Stimulated activated memory B cell treated with anti-CD40 and anti-IgM and Interleukin-4, amounts not matched to agents 10 μg/mL and 1 μg/mL and 100 μg/mL, for 72 hours (primary cell): ENCODE results near the gene PLIN4.

Experiments used
- ATAC-seq: fragments of 150-1000 bp; cut with Tn5 transposase; 2 replicates; pipeline ENCODE4 v1.10.0; 2021
- H3K27ac Mint-ChIP-seq: one replicate; pipeline ENCODE4 v1.8.0; 2022; ENCODE audit warnings: mild to moderate bottlenecking, mixed read lengths
- H3K27me3 Mint-ChIP-seq: one replicate; pipeline ENCODE4 v1.8.0; 2022; ENCODE audit warnings: mixed read lengths
- H3K36me3 Mint-ChIP-seq: one replicate; pipeline ENCODE4 v1.8.0; 2022; ENCODE audit warnings: mixed read lengths
- H3K4me1 Mint-ChIP-seq: one replicate; pipeline ENCODE4 v1.8.0; 2022; ENCODE audit warnings: mixed read lengths
- H3K4me3 Mint-ChIP-seq: one replicate; pipeline ENCODE4 v1.8.0; 2022; ENCODE audit warnings: mild to moderate bottlenecking, moderate library complexity, mixed read lengths
- H3K9me3 Mint-ChIP-seq: one replicate; pipeline ENCODE4 v1.8.0; 2022; ENCODE audit warnings: mixed read lengths

PLIN4 gene

DNA sequence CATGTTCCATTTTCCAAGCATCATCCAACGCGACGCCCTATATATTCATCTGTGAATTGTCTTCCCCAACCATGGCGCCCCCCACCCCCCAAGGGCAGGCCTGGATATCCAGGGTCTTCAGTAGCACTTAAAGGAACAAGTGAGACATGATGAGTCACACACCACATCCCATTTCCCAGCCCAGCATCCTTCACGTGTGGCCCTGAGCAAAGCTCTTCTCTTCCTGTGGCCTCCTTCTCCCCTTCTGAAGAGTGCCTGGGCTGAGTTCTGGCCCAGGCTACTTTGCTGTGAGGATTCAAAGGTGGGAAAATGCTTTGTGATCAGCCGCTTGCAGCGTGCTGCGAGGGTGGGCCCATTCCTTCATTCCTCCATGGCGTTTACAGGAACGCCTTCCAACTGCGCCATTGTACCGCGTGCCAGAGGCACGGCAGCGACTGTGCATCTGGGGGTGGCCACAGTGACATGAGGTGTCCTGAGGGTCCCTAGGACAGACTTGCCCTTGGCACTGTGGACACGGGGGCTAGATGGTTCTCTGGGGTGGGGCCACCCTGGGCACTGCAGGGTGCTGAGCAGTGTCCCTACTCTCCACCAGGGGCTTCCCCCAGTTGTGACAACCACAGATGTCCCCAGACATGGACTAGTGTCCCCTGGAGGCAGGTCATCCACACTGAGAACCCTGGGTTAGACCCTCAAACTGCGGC is 11.7 kb downstream of the PLIN4 start:
- no peaks in the 10 kb centered on the region for H3K27me3 Mint-ChIP-seq
- H3K4me3 Mint-ChIP-seq = no peak overlapping the region
- no peaks in the 10 kb centered on the region for H3K4me1 Mint-ChIP-seq
- H3K9me3 Mint-ChIP-seq = peaks cover 2% of the 10 kb centered on the region
- peaks cover 26% of the 10 kb centered on the region for H3K36me3 Mint-ChIP-seq
- no peak overlapping the region for H3K27ac Mint-ChIP-seq
- ATAC-seq = no peak

DNA sequence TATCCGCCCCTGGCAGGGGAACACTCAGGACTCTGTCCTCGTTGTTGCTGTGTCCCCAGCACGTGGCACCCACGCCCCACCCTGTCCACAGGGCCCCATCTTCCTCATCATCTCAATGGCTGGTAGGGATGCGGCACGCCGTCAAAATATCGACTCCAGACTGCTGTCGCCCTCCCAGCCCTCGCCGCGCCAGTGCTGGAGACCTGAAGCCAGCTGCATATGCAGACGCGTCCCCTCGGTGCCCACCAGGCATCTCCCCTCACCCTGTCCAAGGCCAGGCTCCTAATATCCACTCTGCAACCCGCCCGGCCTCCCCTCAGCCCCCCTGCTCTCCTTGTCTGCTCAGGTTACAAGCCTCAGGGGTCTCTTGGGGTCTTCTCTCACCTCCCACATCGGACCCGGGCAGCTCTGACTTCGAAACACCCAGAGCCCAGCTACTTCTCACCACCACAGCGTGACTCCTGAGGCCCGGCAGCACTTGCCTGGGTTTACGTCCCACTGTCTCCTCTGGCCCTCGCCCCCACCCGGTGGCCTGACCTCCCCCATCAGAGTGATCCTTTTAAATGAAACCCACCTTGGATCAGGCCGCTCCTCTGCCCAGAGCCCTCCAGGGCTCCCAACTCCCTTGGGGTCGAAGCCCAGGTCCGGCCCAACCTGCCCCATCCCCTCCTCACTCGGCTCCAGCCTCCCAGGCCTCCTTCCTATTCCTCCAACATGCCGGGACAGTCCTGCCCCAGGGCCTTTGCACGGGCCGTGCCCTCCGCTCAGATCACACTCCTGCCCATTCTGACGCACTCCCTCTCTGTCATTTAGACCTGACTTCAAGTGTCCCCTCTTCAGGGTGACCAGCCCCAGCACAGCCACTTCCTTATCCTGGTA is 12.5 kb downstream of the PLIN4 start:
- H3K27ac Mint-ChIP-seq = no peak overlapping the region
- H3K27me3 Mint-ChIP-seq = no peaks in the 10 kb centered on the region
- H3K4me3 Mint-ChIP-seq = no peak overlapping the region
- peaks cover 28% of the 10 kb centered on the region for H3K36me3 Mint-ChIP-seq
- peaks cover 2% of the 10 kb centered on the region for H3K9me3 Mint-ChIP-seq
- no peak for ATAC-seq
- H3K4me1 Mint-ChIP-seq = no peaks in the 10 kb centered on the region

DNA sequence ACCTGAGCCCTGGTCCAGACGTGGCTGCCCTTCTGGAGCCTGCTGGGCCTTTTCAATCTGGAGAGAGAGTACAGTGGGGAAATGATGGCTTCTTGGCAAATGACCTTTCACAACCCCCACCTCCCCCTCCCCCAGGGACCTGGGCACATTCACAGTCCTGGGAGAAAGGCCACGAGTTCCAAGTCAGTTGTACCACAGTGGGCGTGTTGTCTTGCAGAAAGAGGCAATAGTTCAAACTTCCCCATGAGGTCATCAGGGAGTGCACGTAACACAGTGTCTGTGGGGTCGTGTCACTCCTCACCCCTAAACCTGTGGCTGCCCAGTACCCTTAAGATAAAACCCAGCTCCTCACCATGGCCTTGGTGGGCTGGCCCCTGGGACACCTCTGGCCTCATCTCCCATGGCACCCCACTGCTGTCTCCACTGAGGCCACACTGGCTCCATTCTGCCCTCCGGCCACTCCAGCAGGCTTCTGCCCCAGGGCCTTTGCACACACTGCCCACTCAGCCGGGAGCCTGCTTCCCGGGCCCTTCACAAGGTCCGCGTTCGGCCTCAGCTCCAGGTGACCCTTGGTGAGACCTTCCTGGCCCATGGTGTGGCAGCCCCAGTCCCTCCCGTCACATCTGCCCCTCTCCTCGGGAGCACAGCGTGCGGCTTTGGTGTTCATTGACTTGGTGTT is 13.3 kb downstream of the PLIN4 start:
- no peaks in the 10 kb centered on the region for H3K27me3 Mint-ChIP-seq
- H3K9me3 Mint-ChIP-seq = peaks cover 2% of the 10 kb centered on the region
- H3K36me3 Mint-ChIP-seq = peaks cover 36% of the 10 kb centered on the region
- no peak overlapping the region for H3K27ac Mint-ChIP-seq
- H3K4me3 Mint-ChIP-seq = no peak overlapping the region
- no peaks in the 10 kb centered on the region for H3K4me1 Mint-ChIP-seq
- no peak for ATAC-seq

DNA sequence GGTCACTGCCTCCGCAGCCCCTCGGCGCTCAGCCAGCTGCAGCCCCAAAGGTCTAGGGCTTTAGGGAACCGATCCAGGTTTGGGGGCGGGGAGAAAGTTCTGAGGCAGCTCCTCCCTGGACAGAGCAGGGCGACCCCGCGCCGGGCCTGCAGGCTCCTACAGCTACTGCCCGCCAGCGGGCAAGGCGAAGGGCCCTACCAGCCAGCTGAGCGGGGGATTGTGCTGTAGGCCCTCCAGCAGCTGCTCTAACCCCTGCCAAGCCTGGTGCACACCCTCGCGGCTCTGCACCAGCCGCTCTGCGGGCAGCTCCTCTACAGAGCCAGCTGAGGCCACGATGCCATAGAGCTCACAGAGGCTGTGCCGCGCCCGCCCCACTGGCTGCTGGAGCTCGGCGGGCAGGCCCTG is 14.0 kb downstream of the PLIN4 start:
- Mint-ChIP-seq H3K27ac (no peak overlapping the region), H3K36me3 (peaks cover 43% of the 10 kb centered on the region), H3K9me3 (peaks cover 2% of the 10 kb centered on the region), H3K4me1 (no peaks in the 10 kb centered on the region), H3K4me3 (no peak overlapping the region), H3K27me3 (no peaks in the 10 kb centered on the region)
- ATAC-seq = no peak

DNA sequence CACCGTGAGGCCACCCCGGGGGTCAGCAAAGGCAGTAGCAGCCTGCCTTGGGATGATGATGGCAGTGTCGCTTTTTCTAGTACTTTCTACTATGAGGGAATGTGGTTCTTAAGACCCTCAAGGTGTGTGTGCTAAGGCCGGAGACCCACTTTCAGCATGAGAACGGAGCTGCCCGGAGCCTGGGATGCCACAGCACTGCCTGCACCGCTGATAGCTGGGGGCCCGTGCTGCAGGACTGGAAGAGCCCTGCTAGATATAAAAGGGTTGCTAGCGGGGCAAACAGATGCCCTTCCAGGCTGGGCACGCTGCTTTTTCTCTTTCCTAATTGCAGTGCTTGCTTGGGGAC is 14.5 kb downstream of the PLIN4 start:
- ATAC-seq = no peak
- H3K9me3 Mint-ChIP-seq = peaks cover 2% of the 10 kb centered on the region
- no peak overlapping the region for H3K27ac Mint-ChIP-seq
- H3K4me1 Mint-ChIP-seq = no peaks in the 10 kb centered on the region
- H3K4me3 Mint-ChIP-seq = no peak overlapping the region
- peaks cover 47% of the 10 kb centered on the region for H3K36me3 Mint-ChIP-seq
- no peaks in the 10 kb centered on the region for H3K27me3 Mint-ChIP-seq

DNA sequence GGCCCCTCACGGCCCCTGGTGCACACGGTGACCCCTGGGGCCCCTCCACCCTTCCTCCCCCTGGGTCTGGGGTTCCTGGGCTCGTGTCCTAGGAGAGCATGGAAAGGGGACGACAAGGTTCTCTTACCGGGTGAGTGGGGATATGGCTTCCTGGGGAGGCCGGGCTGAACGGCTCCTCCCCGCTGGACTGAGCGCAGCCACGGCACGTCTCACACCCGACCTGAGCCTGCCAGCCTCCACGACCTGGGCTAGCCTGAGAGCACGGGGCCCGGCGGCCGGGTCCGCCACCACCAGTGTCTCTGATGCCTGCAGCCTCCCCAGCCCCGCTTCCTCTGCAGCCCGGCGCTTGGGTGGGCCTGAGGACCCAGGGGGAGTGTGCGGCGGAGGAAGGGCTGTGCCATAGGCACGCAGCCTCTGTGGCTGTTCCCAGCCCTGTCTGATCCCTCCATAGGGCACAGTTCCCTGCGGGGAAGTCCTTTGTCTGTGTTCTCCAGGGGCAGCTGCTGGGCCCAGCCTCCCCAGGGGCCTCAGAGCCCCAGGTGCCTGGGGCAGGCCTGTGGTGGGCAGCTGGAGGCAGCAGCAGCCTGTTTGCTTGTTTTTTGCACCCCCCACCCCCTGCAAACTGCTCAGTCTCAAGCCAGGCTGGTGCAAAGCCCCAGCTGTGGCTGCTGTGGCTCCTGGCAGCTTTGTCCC is 15.0 kb downstream of the PLIN4 start:
- Mint-ChIP-seq H3K27me3 (no peaks in the 10 kb centered on the region), H3K27ac (no peak overlapping the region), H3K9me3 (peaks cover 2% of the 10 kb centered on the region), H3K36me3 (peaks cover 53% of the 10 kb centered on the region), H3K4me3 (no peak overlapping the region), H3K4me1 (no peaks in the 10 kb centered on the region)
- no peak for ATAC-seq

DNA sequence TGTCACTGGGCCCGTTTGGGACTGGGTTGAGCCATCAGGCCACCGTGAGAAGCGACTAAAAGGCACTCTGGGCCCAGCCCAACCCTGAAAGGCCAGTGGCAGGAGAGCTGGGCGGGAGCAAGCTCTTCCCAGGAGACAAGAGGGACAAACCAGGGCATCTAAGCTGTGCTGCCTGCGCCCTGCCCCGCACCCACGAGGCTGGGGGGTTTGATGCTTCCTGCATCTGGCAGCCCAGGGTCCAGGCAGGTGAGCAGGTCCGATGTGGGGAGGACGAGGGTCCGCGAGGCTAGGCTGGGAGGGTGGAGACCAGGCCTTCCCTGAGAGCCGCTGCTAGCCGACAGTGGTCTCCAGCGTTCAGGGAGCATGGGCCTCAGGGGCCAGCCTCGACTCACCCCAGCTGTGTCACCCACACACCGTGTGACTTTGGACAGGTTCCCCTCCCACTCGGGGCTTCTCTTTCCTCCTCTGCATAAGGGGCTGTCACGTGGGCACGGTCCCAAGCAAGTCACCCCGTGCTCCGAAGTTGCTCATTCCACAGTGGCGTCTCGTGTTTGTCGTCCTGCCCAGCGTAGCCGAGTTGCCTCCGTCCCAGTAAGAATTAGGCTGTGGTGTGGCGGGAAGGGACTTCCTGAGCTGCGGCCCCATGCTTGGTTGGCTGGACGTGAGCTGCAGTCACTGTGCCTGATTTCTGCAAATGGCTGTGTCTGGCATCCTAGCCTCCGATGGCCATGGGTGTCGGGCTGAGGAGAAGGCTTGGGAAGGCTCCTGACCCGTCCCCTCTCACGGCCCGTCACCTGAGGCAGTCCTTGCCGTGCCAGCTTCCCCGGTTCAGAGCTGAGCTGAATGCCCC is 15.8 kb downstream of the PLIN4 start:
- H3K4me1 Mint-ChIP-seq = no peaks in the 10 kb centered on the region
- H3K27ac Mint-ChIP-seq = no peak overlapping the region
- H3K4me3 Mint-ChIP-seq = no peak overlapping the region
- ATAC-seq = no peak
- H3K9me3 Mint-ChIP-seq = peaks cover 2% of the 10 kb centered on the region
- no peaks in the 10 kb centered on the region for H3K27me3 Mint-ChIP-seq
- H3K36me3 Mint-ChIP-seq = peaks cover 60% of the 10 kb centered on the region

DNA sequence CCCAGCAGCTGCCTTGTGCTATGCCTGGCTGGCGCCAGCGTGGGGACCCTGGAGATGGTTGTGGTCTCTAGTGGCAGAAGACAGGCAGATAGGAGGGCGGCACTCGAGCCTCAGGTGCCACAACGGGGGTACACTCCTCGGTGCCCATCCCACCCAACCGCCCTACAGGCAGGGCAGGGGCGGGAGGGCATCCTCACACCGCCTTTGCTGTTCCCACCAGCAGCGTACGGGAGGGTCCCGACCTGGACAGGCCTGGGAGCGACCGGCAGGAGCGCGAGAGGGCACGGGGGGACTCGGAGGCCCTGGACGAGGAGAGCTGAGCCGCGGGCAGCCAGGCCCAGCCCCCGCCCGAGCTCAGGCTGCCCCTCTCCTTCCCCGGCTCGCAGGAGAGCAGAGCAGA is 16.6 kb downstream of the PLIN4 start:
- Mint-ChIP-seq H3K27me3 (no peaks in the 10 kb centered on the region), H3K36me3 (peaks cover 62% of the 10 kb centered on the region), H3K4me1 (no peaks in the 10 kb centered on the region), H3K9me3 (peaks cover 2% of the 10 kb centered on the region), H3K4me3 (no peak overlapping the region), H3K27ac (no peak overlapping the region)
- no peak for ATAC-seq

DNA sequence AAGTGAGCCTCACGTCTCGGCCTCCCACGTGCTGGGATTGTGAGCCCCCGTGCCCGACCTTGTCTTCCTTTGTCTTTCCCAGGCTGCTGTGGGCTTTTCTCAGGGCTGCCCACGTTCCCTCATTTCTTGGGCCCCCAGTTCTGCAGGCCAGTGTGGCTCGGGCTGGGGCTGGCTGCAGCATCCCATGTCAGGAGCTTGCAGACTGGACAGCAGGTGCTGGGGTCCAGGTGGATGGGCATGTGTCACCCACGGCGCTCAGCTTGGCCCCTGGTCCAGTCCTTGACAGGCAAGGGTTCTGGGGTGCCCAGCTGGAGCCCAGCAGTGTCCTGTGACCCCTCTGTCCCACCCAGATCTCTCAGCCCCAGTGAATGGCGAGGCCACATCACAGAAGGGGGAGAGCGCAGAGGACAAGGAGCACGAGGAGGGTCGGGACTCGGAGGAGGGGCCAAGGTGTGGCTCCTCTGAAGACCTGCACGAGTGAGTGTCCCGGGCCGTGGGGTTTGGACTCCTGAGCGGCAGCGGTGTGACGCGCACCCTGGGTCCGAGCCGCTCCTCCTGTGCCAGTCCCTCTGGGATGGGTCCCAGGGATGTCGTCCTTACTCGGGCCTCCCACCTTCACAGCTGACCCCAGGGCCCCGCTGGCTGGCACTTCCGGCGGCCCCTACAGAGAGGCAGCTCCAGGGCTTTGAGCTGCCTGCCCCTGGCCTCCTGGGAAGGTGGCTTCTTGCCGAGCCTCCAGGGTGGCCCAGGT is 17.3 kb downstream of the PLIN4 start:
- no peaks in the 10 kb centered on the region for H3K4me1 Mint-ChIP-seq
- peaks cover 55% of the 10 kb centered on the region for H3K36me3 Mint-ChIP-seq
- no peaks in the 10 kb centered on the region for H3K9me3 Mint-ChIP-seq
- ATAC-seq = no peak
- H3K27me3 Mint-ChIP-seq = no peaks in the 10 kb centered on the region
- H3K4me3 Mint-ChIP-seq = no peak overlapping the region
- no peak overlapping the region for H3K27ac Mint-ChIP-seq

DNA sequence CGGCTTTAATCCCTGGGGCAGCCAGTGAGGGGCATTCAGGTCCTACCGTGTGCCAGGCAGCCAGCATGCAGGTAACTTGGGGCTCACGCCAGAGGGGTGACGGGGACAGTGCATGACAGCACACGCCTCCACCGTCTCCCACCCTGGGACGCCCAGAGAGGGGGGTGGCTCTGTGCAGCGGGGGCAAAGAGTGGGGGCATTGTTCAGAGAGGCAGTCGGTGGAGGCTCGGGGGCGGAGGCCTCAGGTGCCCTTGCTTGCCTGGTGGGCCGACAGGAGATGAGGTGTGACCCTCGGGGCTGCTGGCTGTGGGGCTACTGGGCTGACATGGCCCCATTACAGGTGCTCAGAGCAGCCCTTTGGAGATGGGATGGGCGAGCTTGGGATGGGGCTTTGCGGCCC is 18.4 kb downstream of the PLIN4 start:
- H3K36me3 Mint-ChIP-seq = peaks cover 45% of the 10 kb centered on the region
- H3K27me3 Mint-ChIP-seq = no peaks in the 10 kb centered on the region
- H3K27ac Mint-ChIP-seq = no peak overlapping the region
- H3K4me1 Mint-ChIP-seq = no peaks in the 10 kb centered on the region
- no peak for ATAC-seq
- no peaks in the 10 kb centered on the region for H3K9me3 Mint-ChIP-seq
- no peak overlapping the region for H3K4me3 Mint-ChIP-seq

DNA sequence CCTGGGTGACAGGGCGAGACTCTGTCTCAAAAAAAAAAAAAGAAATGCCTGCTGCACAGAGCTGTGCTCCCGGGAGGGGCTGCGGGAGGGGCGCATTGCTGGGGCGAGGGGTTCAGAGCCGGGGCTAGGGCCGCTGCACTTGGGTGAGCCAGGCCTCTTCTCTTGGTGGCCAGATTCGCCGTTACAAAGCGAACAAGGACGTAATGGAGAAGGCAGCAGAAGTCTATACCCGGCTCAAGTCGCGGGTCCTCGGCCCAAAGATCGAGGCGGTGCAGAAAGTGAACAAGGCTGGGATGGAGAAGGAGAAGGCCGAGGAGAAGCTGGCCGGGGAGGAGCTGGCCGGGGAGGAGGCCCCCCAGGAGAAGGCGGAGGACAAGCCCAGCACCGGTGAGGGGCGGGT is 19.0 kb downstream of the PLIN4 start:
- no peak overlapping the region for H3K27ac Mint-ChIP-seq
- H3K27me3 Mint-ChIP-seq = no peaks in the 10 kb centered on the region
- ATAC-seq = no peak
- no peak overlapping the region for H3K4me3 Mint-ChIP-seq
- H3K9me3 Mint-ChIP-seq = no peaks in the 10 kb centered on the region
- H3K4me1 Mint-ChIP-seq = no peaks in the 10 kb centered on the region
- peaks cover 44% of the 10 kb centered on the region for H3K36me3 Mint-ChIP-seq

DNA sequence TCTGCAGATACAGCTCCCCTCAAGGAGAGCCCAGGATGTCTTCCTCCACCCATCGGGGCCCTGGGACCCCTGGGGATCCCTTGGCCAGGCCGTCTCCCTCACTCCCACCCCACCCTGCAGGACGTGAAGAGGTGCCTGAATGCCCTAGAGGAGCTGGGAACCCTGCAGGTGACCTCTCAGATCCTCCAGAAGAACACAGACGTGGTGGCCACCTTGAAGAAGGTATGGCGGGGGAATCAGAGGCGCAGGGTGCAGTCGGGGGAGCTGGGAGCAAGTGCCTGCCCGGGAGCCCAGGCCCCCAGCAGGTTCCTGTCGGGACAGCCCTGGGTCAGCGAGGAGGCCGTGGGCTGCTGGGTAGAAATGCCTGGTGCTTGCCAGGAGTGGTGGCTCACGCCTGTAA is 19.6 kb downstream of the PLIN4 start:
- H3K4me3 Mint-ChIP-seq = no peak overlapping the region
- no peaks in the 10 kb centered on the region for H3K4me1 Mint-ChIP-seq
- peaks cover 43% of the 10 kb centered on the region for H3K36me3 Mint-ChIP-seq
- H3K27me3 Mint-ChIP-seq = no peaks in the 10 kb centered on the region
- H3K27ac Mint-ChIP-seq = no peak overlapping the region
- no peak for ATAC-seq
- H3K9me3 Mint-ChIP-seq = no peaks in the 10 kb centered on the region

DNA sequence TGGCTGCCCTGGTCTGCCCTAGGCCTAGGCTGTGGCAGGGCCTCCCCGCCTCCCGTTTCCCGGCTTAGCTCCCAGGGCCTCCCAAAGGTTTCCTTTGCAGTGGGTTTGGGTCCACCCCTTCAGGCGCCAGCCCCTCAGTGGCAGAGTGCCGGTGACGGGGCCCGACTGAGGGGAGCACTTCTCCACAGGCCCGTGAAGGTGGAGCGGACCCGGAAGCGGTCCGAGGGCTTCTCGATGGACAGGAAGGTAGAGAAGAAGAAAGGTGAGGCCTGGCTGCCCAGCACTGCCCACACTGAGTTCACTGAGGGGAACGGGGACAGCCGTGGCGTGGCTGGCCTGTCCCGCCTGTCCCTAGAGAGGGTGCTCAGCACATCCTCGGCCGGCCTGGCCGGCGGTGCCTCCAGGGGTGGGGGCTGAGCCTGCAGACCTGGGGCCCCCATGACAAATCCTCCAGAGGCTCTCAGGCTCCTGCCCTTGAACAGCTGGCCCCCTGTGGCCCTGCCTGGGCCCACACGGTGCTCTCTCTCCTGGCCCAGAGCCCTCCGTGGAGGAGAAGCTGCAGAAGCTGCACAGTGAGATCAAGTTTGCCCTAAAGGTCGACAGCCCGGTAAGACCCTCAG is 20.4 kb downstream of the PLIN4 start:
- Mint-ChIP-seq H3K4me1 (no peaks in the 10 kb centered on the region), H3K9me3 (no peaks in the 10 kb centered on the region), H3K27me3 (no peaks in the 10 kb centered on the region), H3K36me3 (peaks cover 43% of the 10 kb centered on the region), H3K27ac (no peak overlapping the region), H3K4me3 (no peak overlapping the region)
- no peak for ATAC-seq

DNA sequence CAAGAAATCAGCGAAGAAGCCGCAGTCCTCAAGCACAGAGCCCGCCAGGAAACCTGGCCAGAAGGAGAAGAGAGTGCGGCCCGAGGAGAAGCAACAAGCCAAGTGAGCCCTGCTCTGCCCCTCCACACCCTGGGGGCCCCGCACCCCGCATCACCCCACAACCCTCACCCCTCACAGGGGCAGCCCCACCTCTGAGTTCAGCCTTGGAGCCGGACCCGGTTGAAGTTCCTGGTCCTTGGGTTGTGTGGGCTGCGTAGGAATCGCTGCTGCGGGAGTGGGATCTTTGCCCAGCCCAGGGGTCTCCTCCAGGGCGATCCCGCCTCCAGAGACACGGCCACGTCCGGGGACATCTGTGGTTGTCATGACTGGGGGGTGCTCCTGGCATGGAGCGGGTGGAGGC is 22.0 kb downstream of the PLIN4 start:
- Mint-ChIP-seq H3K4me3 (no peak overlapping the region), H3K36me3 (peaks cover 43% of the 10 kb centered on the region), H3K27ac (no peak overlapping the region), H3K4me1 (no peaks in the 10 kb centered on the region), H3K9me3 (no peaks in the 10 kb centered on the region), H3K27me3 (no peaks in the 10 kb centered on the region)
- ATAC-seq = no peak
